CD4-positive, alpha-beta T cell treated with Interleukin-15 for 4 hours (primary cell): ENCODE data around the gene PKD1.
"Not testable (repeated sequence)": the region's sequence is repeated elsewhere in the genome, so short reads cannot be mapped to it uniquely, and the experiment has no call there.

Experiments
- DNase-seq: peaks from one replicate; pipeline ENCODE4 v3.0.0-alpha.2; 2020; ENCODE audit warnings: low spot score

PKD1 gene

DNA sequence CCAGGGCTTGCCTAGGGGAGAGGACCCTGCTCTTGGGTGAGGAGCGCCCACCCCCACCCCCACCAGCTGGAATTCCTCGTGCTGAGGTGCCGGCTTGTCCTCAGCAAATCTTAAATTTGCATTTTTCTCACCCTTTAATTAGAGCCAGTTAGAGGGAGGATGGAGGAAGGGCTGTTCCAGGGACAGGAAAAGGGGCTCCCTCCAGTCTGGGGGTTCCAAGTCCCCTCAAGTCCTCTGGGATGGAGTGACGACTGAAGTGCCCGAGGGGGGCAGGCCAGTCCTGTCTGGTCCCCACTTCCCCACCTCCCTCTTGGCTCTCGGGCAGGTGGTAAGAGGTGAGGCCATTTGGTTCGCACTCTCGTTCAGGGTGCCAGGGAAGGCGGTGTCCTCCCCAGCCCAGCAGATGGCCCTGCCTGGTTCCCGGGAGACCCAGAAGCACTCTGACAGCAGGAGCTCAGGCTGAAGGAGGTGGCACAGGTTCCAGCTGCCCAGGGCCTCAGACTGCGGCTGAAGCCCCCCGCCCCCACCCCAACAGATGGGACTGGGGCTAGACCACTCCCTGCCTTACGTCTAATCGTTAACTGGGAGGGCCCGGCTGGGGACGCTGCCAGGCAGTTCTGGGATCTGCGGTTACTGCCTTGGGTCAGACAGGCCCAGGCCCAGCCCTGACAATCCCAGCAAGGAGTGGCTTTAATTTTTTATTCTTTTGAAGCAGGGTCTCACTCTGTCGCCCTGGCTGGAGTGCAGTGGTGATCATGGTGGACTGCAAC is 14.9 kb upstream of the PKD1 start:
- DNase-seq: no peak

DNA sequence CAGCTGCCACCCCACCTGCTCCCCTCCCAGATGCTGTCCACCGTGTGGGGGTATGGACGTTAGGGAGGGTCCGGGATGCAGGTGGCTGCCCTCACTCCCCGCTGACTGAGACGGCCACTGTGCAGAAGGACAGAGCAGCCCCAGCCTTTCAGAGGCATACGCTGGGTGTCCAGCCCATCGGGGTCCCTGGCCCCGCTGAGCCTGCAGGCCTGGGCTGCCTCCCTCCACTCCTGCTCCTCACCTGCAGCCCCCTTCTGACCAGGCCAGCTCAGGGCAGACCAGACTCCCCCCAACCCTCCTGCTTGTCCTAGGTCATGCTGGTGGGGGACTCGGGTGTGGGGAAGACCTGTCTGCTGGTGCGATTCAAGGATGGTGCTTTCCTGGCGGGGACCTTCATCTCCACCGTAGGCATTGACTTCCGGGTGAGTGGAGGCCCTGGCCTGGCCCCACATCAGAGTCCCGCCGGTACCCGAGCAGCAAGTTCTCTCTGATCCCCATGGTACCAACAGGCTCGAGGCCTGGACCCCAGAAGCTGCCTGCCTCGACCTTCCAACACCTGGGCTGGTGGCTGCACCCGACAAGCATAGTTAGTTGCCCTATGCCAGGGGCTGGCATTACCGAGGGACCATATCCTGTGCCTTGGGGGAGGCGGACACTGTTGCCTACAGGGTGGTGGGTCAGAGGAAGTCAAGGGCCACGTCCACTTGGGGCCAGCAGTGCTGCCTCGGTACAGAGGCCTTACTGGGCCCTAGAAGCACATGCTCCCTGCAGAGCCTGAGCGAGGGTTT is 14.1 kb upstream of the PKD1 start:
- no peak for DNase-seq

DNA sequence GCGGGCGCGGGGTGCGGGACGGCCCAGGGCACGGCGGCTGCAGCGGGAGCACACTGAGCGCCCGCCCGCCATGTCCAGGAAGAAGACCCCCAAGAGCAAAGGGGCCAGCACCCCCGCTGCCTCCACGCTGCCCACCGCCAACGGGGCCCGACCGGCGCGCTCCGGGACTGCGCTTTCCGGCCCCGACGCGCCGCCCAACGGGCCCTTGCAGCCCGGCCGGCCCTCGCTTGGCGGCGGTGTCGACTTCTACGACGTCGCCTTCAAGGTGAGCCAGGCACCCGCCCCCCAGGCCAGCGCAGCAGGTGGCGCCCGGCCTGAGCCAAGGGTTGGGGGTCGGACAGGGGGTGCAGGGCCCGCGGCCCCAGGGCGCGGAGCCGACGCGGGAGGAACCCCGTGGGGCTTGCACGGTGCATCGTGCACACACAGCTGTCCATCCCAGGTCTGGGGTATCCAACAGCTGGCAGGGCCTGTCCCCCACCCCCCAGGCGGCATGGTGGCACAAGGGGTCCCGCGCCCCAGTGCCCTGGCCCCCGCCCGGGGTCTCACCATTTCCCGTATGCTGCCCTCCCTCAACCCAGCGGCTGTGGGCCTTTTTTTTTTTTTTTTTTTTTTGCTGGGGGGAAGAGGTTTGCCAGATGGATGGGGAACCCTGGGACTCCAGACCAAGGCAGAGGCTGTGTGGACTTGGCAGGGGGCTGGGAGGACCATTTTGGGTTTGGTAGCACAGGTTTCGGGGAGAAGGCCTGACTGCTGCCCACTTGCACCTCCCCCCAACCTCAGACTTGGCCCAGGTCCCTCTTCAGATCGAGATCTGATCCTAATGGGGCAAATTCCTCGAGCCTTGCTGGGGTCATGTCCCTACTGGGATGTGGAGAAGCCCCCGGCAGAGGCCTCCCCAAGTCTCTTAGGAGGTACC is 13.3 kb upstream of the PKD1 start:
- DNase-seq: no peak

DNA sequence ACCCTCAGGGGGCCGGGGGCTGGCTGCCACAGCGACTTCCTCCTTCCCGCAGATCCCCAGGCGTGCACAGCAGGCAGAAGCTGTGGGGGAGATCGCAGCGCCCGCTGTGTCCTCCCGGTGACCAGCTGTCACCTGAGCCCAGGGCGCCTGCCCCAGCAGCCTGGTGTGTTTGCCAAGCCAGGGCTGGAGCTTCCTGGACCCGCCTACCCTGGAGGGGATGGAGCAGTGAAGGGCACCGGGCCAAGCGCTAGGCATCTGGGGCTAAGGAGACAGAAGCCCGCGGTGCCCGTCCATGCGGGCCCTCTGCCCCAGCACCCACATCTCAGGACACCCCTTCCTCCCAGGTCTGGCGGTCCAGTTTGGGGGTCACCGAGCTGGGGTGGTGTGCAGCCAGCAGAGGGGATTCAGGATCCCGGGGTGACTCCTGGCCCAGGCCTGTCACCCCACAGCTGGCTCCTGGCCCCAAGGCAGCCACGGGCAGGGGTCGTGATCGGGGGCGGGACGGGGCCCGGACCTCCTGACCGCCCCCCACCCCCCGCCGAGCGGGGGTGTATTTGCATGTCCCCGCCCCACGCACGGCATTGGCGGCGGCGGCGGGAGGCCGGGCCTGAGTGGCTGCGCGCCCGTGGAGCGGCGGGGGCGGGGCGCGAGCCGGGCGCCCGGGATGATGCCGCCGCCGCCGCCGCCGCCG is 12.4 kb upstream of the PKD1 start, which contains the start of gene RAB26:
Gene RAB26, plus strand, starts transcription at position 645 of the 691 bp plus-strand sequence. CDS start 159 bp downstream, outside the sequence.
- DNase-seq: peak; percentile 23

DNA sequence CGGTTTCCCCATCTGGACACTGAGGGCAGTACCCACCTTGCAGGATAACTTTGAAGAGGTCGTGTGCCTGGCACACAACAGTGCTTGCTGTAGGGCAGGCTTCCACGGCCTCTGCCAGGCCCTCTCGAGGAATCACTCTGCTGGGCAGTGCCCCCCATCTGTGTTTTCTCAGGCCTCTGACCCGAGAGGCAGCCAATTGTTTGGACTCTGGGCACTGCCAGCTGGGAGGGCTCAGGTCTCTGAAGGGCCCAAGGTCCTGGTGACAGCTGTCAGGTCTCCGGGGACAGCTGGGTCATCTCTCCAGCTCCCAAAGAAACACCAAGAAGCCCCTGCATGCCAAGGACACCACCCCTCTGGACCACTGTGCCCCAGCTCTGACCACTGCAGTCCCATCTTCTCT is 11.7 kb upstream of the PKD1 start:
- DNase-seq: no peak

DNA sequence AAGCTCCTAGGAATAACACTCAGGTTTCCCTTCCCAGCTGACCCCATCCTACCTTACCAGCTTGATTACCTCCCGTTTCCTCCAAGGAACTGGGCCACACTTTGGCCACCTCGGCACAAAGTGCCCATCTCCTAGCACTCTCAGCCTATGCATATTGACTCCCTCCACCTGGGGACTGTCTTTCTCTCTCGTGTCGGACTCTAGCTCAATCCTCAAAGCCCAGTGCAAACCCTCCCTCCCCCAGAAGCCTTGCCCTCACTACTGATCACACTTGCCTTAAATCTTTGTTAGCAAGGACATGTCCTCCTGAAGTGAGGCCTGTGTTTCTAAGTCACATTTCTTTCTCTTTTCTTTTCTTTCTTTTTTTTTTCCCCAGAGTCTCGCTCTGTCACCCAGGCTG is 10.1 kb upstream of the PKD1 start:
- no peak for DNase-seq

DNA sequence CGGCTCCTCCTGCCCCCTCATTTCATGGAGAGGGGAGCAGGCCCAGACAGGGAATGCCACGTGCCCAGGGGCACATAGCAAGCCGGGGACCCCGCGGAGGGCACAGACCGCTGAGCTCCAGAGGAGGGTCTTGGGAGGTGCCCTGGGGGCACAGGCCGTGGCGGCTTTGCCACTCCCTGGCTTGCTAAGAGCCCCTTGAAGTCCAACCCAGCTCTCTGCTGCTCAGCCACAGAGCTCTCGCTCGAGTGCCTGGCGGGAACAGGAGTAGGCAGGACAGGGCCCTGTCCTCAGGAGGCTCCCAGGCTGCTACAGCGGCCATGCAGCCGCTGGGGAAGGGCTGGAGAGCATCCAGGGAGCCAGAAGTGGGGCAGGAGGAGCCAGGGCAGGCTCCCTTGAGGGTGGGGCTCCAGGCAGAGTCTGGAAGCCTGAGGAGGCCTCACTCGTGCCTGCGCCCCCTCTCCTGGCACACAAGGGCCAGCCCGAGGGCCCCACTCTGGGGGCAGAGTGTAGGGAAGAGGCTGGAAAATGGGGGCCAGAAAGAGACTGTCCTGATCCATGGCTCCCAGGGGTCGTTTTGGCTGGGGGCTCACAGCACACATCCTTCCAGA is 8.3 kb upstream of the PKD1 start:
- DNase-seq: no peak

DNA sequence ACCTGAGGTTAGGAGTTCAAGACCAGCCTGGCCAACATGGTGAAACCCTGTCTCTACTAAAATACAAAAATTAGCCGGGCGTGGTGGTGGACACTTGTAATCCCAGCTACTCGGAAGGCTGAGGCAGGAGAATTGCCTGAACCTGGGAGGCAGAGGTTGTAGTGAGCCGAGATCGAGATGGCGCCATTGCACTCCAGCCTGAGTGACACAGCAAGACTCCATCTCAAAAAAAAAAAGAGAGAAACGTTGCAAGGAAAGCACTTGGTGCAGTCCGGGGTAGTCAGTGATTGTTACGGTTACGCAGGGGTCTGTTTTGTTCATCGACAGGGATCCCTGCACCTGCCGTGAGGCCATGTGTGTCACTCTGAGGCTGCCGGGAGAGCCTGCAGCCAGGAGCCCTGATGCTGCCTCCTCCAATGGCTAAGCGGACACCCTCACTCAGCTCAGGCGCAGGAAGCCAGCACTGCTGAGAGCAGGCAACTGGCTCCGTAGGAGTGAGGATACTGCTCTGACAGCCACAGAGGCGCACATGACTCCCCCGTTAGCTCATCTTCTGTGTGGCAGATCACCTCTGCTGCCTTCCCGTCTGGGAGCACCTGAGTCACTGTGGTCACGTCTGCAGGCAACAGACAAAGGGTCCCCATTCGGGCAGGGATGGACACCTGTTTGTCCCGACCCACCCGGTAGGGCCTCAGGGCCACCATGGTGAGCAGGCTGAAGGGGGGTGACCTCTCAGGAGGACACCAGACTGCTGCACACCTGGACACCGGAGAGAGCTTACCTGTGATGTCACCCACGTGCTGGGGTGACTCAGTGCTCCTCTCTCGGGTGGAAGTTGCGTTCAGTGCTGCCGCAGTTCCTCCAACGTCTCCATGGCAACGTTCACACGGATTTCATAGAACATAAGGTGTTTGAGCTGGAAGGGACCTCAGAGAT is 7.5 kb upstream of the PKD1 start:
- DNase-seq: no peak

DNA sequence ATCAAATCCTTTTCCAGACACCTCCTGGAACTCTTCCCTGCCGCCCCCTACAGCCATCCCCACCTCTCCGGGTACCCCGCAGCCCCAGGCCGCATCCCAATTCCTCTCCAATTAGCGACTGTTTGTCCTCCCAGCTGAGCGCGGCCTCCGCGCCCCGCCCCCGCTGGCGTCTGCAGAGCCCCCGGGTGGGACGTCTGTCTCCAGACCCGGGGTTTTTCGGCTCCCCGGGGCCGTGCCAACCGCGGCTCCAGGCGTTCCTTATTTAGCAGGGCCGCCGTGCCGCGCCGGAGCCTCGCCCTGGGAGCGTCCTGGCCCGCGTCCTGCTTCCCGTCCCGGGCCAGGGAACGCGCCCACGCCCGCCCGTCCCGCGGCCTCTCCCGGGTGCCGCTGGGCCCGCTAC is 627 bp downstream of the PKD1 start:
- DNase-seq: not testable (repeated sequence)

DNA sequence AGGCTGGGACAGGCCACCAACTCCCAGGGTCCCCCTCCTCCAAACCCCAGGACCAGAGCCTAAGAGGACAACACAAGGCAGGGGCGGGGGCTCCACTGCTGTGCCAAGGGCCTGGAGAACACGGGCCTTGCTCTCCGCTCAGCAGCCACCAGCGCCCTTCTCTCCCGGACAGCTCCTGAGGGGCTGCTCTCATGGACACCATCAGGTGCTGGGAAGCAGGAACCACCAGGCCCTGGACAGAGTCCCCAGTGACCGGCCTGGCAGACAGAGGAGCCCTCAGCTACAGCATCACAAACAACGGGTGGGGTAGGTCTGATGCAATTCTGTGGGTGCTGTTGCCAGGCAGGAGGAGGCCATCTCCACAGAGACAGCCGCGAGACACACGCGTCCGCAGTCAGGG is 1.9 kb downstream of the PKD1 start:
- DNase-seq: not testable (repeated sequence)

DNA sequence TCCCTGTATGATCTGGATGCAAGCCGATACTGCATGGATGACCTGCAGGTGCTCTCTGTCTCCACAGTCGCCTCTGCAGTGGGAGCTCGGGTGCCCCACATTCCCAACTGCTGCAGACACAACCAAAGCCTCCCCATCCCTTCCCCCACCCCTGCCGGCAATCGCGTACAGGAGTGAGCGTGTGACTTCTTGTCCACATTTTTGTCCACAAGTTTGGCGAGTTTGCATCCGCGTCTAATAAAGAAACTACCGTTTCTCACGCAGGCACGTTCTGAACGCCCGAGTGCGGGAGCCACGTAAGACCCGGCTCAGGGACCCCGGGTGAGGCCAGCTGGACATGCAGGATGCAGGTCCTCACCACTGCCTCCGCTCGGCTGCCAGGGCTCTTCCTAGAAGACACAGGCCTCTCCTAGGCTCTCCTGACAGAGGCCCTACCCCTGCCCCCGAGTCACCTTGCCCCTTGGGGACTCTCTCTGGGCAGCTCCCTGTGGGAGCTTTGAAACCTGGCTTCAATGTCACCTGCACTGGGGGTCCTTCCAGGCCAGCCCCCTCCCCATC is 5.7 kb downstream of the PKD1 start:
- not testable (repeated sequence) for DNase-seq

DNA sequence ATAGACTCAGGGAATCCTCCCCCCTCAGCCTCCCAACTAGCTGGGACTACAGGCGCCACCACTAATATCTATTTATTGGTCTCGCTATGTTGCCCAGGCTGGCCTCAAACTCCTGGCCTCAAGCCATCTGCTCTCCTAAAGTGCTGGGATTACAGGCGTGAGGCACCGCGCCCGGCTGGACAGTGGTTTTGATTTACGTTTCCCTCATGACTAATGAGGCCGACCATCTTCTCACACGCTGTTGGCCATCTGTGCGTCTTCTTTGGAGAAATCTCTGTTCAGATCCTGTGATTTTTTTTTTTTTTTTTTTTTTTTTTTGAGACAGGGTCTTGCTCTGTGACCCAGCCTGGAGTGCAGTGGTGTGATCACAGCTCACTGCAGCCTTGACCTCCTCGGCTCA is 6.4 kb downstream of the PKD1 start:
- DNase-seq: not testable (repeated sequence)

DNA sequence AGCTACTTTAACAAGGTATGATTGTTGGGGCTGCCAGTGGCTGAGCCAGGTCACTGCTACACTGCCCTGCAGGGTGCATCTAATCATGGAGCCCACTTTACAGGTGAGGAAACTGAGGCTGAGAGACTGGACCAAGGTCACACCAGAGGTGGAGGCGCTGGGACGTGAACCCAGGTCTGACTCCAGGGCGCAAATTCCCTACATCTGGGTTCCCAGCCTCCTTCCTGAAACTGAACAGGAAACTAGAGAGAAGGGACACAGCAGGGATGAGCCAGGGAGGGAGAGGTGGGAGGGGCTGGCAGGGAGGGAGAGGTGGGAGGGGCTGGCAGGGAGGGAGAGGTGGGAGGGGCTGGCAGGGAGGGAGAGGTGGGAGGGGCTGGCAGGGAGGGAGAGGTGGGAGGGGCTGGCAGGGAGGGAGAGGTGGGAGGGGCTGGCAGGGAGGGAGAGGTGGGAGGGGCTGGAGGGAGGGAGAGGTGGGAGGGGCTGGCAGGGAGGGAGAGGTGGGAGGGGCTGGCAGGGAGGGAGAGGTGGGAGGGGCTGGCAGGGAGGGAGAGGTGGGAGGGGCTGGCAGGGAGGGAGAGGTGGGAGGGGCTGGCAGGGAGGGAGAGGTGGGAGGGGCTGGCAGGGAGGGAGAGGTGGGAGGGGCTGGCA is 7.9 kb downstream of the PKD1 start:
- peak; percentile 30 for DNase-seq

DNA sequence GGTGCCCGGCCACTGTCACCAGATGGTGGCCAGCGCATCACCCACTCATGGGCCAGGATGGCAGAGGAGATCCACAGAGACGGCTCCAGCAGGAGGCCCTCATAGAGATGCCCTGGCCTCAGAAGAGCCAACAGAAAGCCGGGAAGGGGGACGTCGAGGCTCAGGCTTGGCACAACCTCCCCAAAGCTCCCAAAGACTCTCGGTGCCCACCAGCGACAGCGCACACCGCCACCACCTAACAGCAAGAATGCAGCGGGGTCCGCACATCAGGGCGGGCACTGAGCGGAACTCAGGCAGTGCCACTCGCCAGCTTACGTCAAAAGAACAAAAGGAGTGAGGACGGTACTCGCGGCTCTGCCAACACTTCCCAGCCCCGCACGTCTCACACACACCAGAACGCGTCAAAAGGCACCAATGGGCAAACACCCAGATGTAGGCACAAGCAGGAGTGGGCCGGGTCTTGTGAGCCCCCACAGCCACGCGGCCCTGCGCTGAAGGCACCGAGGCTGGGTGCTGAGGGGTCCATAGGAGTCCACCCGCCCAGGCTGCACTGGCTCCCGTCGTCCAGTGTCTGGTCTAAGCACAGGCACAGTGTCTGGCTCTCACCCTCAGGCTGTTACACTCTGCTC is 8.7 kb downstream of the PKD1 start:
- DNase-seq: not testable (repeated sequence)

DNA sequence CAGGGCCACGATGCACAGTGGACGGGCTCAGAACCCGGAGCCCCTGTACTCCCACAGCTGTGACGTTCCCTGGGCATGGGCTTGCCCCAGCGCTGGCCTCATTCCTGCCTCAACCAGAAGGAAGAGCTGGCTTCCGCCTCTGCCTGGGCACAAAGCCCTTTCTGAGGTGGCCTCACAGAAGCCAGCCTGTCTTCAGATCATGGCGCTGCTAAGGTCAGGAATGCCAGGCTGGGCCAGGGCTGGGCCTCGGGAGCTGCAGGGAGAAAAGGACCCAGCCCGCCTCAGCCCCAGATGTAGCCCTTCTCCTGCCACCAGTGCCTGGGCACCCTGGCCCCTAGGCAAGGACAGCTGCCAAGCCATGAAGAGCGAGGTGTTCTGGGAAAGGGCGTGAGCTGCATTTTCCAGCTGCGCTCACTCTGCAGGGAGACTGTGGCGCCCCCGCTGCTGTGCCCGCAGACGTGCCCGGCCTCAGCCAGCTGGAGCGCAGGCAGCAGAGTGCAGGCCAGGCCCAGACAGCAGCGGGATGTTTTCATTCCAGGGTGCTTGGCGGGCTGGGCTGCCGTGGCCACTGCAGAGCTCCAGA is 9.4 kb downstream of the PKD1 start:
- DNase-seq: not testable (repeated sequence)

DNA sequence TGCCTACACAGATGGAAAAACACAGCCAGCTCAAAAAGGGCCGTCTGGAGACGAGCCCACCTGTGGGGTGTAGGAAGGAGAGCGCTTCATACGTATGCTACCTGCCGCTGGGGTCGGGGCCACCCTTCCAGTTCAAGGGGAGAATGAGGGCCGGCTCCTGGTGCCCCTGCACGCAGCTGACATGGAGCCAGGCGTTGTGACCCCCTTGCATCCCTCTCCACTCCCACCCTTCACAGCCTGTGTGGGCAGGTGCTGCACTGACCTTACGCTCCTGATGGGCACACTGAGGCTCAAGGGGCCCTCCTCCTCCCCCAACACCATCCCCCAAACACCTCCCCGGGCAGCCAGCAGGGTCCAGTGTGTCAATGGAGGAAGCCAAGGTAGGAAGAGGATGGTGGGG is 10.1 kb downstream of the PKD1 start:
- DNase-seq: not testable (repeated sequence)

DNA sequence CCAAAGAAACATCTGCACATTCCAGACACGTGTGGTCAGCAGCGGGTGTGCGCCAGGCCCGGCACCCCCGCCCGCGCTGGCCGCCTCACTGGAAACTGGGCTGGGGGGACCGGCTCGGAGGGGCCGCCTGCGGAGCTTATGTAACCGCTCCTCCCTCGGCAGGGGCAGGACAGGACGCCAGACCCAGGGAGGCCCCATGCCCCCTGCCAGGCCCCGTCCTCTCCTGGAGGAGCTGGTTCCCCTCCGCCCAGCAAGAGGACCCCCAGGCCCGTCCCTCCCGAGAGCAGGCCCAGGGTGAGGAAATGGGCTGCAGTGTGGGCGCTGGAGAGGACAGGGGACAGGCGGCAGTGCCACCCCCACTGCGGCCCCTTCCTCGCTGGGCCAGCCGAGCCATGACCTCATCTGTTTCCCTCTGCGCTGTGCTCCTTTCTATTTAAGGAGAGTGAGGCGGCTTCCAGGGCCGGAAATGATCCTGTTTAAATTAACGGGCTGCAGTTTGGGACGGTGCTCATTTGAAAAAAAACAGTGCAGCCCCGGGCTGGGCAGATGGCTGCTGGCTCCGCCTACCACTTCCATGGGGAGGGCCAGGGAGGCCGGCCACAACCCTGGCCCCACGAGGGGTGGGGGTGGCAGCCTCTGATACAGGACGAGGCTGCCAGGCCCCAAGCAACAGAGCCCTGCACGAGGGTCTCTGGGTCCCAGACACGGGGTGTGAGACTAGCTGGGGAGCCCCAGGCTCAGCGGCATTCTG is 10.8 kb downstream of the PKD1 start:
- not testable (repeated sequence) for DNase-seq

DNA sequence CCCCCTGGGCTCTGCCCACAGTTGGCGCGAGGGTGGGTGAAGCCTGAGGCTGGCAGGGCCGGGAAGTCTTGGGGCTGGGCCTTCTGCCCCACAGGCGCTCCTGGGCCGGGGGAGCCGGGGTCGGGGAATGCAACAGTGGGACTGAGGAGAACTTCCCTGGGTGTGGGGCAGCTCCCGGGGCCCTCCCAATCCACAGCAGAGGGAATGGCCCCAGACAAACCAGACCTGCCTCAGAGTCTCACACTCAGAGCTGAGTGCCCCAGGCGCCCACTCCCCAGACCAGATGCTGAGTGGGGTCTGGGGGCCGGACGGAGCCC is 11.4 kb downstream of the PKD1 start:
- not testable (repeated sequence) for DNase-seq
